ENCODE measurements around the gene TECPR1. TPM values are rescaled to one million over a fixed set of nuclear protein-coding genes. Genes with fewer than 3 reads are reported as not detected.

The TECPR1 gene
- total and polyA plus RNA-seq, 7 donors, result 7.7 to 38.2 (median 12.6) TPM

DNA sequence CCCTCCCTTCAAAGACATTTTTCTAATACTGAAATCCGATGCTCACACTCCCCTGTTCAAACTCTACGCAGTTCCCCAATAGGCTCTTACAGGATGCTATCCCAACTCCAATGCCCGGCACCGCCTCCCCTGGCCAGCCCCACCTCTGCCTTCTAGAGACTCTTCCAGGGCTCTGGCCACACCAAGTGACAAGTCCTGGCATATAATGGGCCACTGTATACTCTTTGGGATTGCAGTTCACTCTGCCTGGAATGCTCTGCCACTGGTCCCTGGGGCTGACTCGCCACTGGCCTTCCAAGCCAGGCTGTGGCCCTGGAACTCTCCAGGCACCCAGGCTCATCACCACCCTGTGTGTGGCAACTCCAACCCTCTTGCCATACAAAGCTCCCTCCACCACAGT, 26.4 kb upstream of the TECPR1 start:
- no peak for DNase-seq
- peaks cover 0 to 35% (median 27%) of the 10 kb centered on the region in 4 donors for H3K4me1 ChIP-seq
- no peaks in the 10 kb centered on the region for H3K9me3 ChIP-seq
- no peaks in the 10 kb centered on the region for H3K36me3 ChIP-seq
- intact Hi-C loops (cut with DNase I), result no loop called here
- no peak overlapping the region for H3K4me3 ChIP-seq
- WGBS, 2 donors, result 90 to 96% methylated on average over 5 of the region's 5 CpGs
- no peak overlapping the region for H3K27ac ChIP-seq
- H3K27me3 ChIP-seq, result no peaks in the 10 kb centered on the region
- no peak for TF ChIP-seq POLR2A (IDR thresholded peaks at IDR 0.05)
- TF ChIP-seq POLR2AphosphoS5 (IDR thresholded peaks at IDR 0.05), result no peak
- TF ChIP-seq, protein P1, sequence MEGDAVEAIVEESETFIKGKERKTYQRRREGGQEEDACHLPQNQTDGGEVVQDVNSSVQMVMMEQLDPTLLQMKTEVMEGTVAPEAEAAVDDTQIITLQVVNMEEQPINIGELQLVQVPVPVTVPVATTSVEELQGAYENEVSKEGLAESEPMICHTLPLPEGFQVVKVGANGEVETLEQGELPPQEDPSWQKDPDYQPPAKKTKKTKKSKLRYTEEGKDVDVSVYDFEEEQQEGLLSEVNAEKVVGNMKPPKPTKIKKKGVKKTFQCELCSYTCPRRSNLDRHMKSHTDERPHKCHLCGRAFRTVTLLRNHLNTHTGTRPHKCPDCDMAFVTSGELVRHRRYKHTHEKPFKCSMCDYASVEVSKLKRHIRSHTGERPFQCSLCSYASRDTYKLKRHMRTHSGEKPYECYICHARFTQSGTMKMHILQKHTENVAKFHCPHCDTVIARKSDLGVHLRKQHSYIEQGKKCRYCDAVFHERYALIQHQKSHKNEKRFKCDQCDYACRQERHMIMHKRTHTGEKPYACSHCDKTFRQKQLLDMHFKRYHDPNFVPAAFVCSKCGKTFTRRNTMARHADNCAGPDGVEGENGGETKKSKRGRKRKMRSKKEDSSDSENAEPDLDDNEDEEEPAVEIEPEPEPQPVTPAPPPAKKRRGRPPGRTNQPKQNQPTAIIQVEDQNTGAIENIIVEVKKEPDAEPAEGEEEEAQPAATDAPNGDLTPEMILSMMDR (IDR thresholded peaks at IDR 0.05), result no peak
- TF ChIP-seq EP300 (IDR thresholded peaks at IDR 0.05), result no peak

DNA sequence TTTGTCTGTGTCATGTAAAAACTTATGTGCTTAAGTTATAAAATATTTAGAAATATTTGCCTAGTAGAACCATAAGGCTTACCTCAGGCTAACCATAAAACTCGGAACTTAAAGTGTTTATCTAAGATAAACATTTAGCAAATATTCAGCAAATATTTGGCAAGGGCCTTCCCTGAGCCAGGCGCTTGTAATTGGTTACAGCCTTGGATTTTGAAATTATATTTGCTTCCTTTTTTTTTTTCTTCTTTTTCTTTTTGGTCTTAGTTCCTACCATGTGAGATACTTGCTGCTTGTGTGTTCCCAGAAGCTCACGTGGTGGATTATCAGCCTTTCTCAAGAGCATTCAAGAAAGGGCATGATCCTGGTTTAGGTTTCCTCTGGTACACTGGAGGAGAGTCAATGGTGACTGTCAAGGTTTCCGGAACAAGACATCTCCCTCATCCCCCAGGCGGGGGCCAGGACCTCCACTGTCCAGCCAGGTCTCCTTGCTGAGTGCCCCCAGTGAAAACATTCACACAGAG, 24.3 kb upstream of the TECPR1 start:
- DNase-seq, result no peak
- TF ChIP-seq POLR2AphosphoS5 (IDR thresholded peaks at IDR 0.05), result peak in 1 of 4 donors; percentile 65
- TF ChIP-seq EP300 (IDR thresholded peaks at IDR 0.05), result no peak
- Histone ChIP-seq H3K4me3 (no peak overlapping the region), H3K27ac (peak overlapping the region; percentile 25 to 77 (median 65)), H3K4me1 (peaks cover 0 to 23% (median 16%) of the 10 kb centered on the region in 4 donors), H3K27me3 (no peaks in the 10 kb centered on the region), H3K36me3 (no peaks in the 10 kb centered on the region), H3K9me3 (no peaks in the 10 kb centered on the region)
- intact Hi-C loops (cut with DNase I), result no loop called here
- WGBS, 2 donors, result 16 to 50% methylated on average over 5 of the region's 5 CpGs

DNA sequence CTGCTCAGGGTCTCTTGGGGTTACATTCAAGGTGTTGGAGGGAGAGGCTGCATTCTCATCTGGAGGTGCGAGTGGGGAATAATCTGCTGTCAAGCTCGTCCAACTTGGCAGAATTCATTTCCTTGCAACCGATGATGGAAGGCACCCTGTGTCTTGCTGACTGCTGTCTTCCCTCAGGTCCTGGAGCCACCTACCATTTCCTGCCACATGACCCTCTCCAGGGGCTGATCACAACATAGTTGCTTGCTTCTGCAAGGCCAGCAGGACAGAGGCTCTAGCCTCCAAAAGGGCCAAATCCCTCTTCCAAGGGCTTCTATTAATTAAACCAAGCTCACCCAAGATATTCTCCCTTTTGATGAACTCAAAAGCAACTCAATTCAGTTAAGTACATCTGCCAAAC, 15.3 kb upstream of the TECPR1 start:
- TF ChIP-seq POLR2AphosphoS5 (IDR thresholded peaks at IDR 0.05), result no peak
- TF ChIP-seq, protein P1 (IDR thresholded peaks at IDR 0.05), result no peak
- no peak for TF ChIP-seq EP300 (IDR thresholded peaks at IDR 0.05)
- no peak for TF ChIP-seq POLR2A (IDR thresholded peaks at IDR 0.05)
- H3K4me1 ChIP-seq, result peaks cover 0 to under 1% (median 0%) of the 10 kb centered on the region in 4 donors
- H3K9me3 ChIP-seq, result no peaks in the 10 kb centered on the region
- intact Hi-C loops (cut with DNase I), result no loop called here
- no peaks in the 10 kb centered on the region for H3K27me3 ChIP-seq
- H3K36me3 ChIP-seq, result no peaks in the 10 kb centered on the region
- WGBS, 2 donors, result 92 to 93% methylated on average over 3 of the region's 3 CpGs
- H3K4me3 ChIP-seq, result no peak overlapping the region
- no peak overlapping the region for H3K27ac ChIP-seq
- DNase-seq, result no peak

DNA sequence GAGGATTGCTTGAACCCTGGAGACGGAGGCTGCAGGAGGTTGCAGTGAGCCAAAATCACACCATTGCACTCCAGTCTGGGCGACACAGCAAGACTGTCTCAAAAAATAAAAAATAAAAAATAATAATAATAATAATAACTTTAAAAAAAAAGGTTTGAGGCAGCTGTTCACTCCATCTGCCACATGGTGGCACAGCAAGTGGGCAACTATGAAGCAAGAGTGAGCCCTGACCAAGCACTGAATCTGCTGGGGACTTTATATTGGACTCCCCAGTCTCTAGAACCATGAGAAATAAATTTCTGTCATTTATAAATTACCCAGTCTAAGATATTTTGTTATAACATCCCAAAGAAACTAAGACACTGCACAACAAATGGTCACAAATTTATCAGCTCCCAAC, 14.8 kb upstream of the TECPR1 start:
- Histone ChIP-seq H3K27ac (no peak overlapping the region), H3K4me1 (peaks cover 0 to 5% (median 0%) of the 10 kb centered on the region in 4 donors), H3K4me3 (no peak overlapping the region), H3K9me3 (no peaks in the 10 kb centered on the region), H3K36me3 (no peaks in the 10 kb centered on the region), H3K27me3 (no peaks in the 10 kb centered on the region)
- WGBS, 2 donors, result 92 to 99% methylated on average over 2 of the region's 2 CpGs
- no peak for DNase-seq
- intact Hi-C loops (cut with DNase I), result no loop called here
- TF ChIP-seq, protein P1 (IDR thresholded peaks at IDR 0.05), result no peak
- no peak for TF ChIP-seq POLR2A (IDR thresholded peaks at IDR 0.05)
- TF ChIP-seq POLR2AphosphoS5 (IDR thresholded peaks at IDR 0.05), result no peak
- no peak for TF ChIP-seq EP300 (IDR thresholded peaks at IDR 0.05)

DNA sequence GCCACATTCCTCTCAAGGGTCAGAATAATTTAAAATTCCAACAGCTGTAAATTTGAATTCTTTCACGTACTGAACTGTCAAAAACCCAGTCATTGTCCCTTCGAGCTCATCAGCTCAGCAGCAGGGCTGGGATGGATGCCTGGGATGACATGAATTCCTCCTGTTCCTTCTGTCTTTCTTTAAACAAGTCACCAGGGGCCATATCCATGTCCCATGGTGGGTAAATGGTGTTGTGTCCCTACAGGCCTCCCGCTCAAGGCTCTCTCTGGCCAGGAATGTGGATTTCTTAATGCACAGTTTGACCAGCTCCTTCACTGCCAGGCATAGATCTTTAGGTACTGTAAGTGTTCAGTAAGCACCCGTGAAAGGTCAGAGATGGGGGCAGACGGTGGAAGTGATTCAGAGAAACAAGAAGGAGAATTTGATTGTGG, 13.8 kb upstream of the TECPR1 start:
- 92% methylated on average over 5 of the region's 5 CpGs for WGBS, 2 donors
- TF ChIP-seq EP300 (IDR thresholded peaks at IDR 0.05) (no peak), POLR2AphosphoS5 (IDR thresholded peaks at IDR 0.05) (no peak), POLR2A (IDR thresholded peaks at IDR 0.05) (no peak)
- TF ChIP-seq, protein P1 (IDR thresholded peaks at IDR 0.05), result no peak
- peaks cover 0 to 9% (median 0%) of the 10 kb centered on the region in 4 donors for H3K4me1 ChIP-seq
- intact Hi-C loops (cut with DNase I), result no loop called here
- peaks cover 0 to 5% (median 0%) of the 10 kb centered on the region in 4 donors for H3K36me3 ChIP-seq
- no peak for DNase-seq
- no peak overlapping the region for H3K4me3 ChIP-seq
- no peak overlapping the region for H3K27ac ChIP-seq
- H3K27me3 ChIP-seq, result no peaks in the 10 kb centered on the region
- H3K9me3 ChIP-seq, result no peaks in the 10 kb centered on the region
